GM19452 (cell line): ENCODE data around the gene TBC1D10B.
"Not testable (repeated sequence)": the region's sequence is repeated elsewhere in the genome, so short reads cannot be mapped to it uniquely, and the experiment has no call there.

Experiments used
- ATAC-seq: cut with Tn5 transposase; IDR thresholded peaks from one replicate; pipeline ENCODE4 v1.9.1; 2021; ENCODE audit not compliant: unreplicated experiment

TBC1D10B gene

DNA sequence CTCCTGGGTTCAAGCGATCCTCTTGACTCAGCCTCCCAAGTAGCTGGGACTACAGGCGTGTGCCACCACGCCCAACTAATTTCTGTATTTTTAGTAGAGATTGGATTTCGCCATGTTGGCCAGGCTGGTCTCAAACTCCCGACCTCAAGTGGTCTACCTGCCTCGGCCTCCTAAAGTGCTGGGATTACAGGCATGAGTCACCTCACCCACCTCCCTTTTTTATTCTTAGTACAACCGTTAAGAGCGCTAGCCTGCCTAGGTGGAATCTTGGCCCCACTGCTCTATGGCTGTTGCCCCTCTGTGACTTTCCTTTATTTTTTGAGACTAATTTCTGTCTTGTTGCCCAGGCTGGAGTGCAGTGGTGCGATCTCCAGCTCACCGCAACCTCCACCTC lies 32.3 kb downstream of the TBC1D10B start:
- ATAC-seq = not testable (repeated sequence)

DNA sequence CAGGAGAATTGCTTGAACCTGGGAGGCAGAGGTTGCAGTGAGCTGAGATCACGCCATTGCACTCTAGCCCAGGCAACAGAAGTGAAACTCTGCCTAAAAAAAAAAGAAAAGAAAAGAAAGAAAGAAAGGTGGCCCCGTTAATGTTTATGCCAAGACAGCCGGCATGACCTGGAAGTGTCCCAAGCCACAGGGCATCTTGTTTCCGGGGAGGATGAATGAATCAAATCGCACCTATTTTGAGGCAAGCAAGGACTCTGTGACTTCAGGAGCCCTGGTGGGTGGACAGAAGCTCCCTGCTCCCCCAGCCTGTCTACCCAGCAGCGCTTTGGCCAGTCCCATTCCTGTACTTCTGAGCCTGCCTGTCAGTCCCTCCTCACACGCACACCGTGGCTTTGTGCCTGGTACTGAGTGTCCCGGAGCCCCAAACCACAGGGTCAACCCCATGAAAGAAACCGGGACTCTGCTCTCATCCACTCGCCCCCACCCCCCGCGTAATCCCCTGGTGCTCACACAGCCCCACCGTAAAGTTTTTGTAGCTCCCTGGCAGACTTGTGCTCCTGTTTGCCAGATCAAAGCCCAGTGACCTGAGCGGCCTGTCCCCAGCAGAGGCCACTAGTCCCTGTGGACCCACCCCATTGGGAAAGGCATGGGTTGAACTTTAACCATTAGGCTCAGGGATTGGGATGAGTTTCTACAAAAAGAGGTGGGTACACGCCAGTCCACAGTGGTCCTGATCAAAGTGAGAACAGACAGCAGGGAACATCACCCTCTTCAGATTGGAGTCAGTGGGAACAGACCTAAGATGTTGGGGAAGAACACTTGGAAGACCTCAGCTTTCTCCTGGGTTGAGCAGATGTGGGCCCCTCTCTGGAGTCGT lies 34.5 kb downstream of the TBC1D10B start:
- peak; percentile 23 for ATAC-seq

DNA sequence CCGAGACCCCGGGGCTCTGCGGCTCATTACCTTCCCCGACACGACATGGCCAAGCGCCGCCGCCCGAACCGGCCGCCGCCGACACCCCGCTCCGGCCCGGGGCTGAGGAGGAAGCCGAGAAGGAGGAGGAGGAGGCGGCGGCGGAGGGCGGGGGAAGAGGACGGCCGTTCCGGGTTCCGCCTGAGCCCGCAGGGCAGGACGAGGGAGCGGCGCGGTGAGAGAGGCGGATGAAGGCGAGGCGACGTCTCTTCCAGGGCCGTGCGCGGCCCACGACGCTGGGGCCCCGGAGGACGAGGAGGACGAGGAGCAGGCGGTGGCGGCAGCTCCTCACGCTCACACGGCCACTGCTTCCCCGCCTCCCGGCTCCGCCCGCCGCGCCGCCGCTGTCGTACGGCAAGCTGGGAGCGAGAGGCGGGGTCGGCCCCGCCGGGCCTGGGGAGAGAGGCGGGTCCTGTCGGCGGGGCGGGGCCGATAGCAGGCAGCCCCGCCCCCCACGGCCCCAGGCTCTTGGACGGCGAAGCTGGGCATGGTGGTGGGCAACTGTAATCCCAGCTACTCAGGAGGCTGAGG lies 35.2 kb downstream of the TBC1D10B start:
- ATAC-seq = peak; percentile 67

DNA sequence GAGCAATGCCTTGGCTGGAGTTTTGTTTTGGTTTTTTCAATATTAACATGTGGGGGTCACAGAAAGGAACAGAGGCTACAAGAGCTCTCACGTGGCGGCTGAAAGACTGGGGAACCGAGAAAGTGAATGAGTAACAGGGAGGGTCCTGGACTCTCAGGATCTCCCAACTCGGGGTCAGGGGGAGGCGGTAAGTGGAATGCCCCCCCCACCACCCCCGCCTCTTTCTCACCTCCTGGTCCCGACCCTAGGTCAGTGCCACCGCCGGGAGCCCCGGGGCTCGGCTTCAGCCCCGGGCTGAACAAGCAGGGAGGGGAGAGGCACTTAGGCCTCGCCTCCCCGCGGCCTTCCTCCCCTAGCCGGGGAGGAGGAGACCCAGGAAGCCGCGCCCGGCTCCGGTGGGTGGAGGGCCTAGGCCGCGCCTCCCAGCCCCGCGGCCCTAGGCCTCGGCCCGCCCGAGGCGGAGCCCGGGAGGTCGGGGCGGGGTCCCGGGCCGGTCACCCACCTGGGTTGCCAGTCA lies 35.8 kb downstream of the TBC1D10B start:
- peak; percentile 88 for ATAC-seq

DNA sequence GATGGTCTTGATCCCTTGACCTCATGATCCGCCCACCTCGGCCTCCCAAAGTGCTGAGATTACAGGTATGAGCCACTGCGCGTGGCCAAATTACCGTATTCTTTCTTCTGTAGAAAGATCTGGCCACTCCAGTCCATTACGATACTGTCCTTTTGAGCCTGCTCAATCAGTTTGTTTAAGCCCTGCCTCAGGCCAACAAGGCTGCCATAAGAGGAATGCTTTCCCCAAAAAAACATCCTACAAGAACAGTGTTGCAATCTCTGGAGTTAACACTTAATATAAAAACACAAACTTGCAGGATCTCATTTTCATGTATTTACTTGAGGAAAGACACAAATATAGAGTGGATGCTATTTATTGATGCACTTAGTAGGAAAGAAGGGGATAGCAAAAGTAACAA lies 46.1 kb downstream of the TBC1D10B start:
- not testable (repeated sequence) for ATAC-seq

DNA sequence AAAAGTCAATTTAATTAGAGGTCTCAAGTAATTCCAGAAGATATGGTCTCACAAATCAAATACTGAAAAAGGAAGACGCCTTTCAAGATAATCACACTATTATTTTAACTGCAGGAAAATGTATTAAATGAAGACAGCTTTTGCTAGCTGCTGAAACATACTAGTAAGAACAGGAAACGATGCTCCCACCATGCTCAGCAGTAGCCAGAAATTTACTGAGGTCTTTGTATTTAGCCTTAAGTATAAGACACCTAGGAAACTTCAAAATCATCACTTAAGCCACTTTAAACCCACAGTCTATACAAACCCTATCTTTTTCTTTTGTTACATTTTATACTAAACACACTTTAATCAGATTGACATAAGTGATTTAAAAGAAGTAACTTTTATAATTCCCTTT lies 51.6 kb downstream of the TBC1D10B start:
- ATAC-seq = not testable (repeated sequence)

DNA sequence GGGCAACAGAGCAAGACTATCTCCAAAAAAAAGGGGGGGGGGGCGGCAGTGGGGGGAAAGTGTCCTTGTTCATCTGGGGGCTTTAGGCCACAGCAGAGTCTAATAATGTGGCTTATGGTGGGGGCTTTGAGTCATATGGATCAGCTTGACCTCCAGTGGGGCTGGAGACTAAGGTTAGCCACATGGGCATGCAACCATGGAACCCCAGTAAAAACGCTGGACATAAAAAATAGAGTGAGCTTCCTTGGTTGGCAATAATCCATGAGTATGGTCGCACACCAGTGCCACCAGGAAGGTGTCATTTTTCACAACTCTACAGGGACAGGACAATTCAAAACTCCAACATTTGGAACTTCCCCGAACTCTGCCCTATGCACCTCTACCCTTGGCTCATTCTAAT lies 59.4 kb downstream of the TBC1D10B start:
- ATAC-seq = not testable (repeated sequence)

DNA sequence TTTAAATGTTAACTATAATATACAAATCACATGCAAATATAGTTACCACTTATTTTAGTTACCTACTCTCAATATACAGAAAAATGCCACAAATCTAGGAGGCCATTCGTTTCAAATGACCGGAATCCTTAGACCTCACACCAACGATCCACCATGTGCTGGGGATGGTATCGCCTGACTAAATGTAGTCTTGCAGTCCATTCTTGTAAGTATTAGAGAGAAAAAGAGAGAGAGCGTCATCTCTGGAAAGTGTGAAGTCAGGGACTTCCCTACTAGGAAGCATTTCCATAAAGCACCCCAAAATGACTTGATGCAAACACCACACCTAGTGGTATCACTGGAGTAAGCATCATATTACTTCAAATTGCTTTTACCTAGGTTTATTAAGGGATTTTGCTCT lies 61.0 kb downstream of the TBC1D10B start:
- ATAC-seq = not testable (repeated sequence)
